ENCODE results near the gene DNAAF3. TPM values are rescaled to one million over a fixed set of nuclear protein-coding genes. Genes with fewer than 3 reads are reported as not detected.
A peak's percentile ranks its signal among the peaks of the same experiment; 100 is the strongest.

The DNAAF3 gene
- 1 to 10 TPM; 1.2 to 3.2 (median 2.5) TPM for total RNA-seq
- polyA plus RNA-seq: 1 to 10 TPM; 3.0 to 3.3 TPM

GRCh38 chr19:55166530-55167268, at the start of gene DNAAF3:
Gene DNAAF3 (minus strand): TSS chr19:55166613. CDS start chr19:55166413, 200 bp downstream.
- DNase-seq (peak; percentile 97 to 100 (median 98)), FAIRE-seq (no peak), ATAC-seq (peak; percentile 97 to 99 (median 98))
- TF ChIP-seq CTCF (IDR thresholded peaks at IDR 0.05): no peak
- Histone ChIP-seq H3K4me1 (peaks cover 0 to 2% (median 0%) of the 10 kb centered on the region in 3 donors), H3K36me3 (no peaks in the 10 kb centered on the region), H3K27ac (peak within 1 kb of the TSS; percentile 31 to 67 (median 46)), H3K27me3 (peaks cover 0 to 22% (median 6%) of the 10 kb centered on the region in 4 donors), H3K9me3 (no peaks in the 10 kb centered on the region), H3K4me3 (peak within 1 kb of the TSS; percentile 16 to 64 (median 37))
- 1% methylated on average over 33 of the region's 33 CpGs for WGBS, 2 donors
- intact Hi-C loops (cut with DNase I): no loop called here

GRCh38 chr19:55213547-55213946, 47.1 kb upstream of the DNAAF3 start:
- Histone ChIP-seq H3K27ac (no peak overlapping the region), H3K27me3 (no peaks in the 10 kb centered on the region), H3K4me1 (peaks cover 15 to 25% (median 15%) of the 10 kb centered on the region in 3 donors), H3K36me3 (no peaks in the 10 kb centered on the region), H3K4me3 (no peak overlapping the region), H3K9me3 (no peaks in the 10 kb centered on the region)
- no peak for DNase-seq
- WGBS, 2 donors: 76 to 82% methylated on average over 7 of the region's 7 CpGs
- no peak for FAIRE-seq
- no peak for TF ChIP-seq CTCF (IDR thresholded peaks at IDR 0.05)
- ATAC-seq: no peak
- intact Hi-C loops (cut with DNase I): no loop called here

GRCh38 chr19:55212447-55212846, 46.0 kb upstream of the DNAAF3 start:
- no peak for FAIRE-seq

GRCh38 chr19:55209693-55210472, 43.5 kb upstream of the DNAAF3 start:
- peak in 4 of 6 donors; percentile 45 to 63 (median 55) for DNase-seq
- Histone ChIP-seq H3K4me1 (peaks cover 15 to 23% (median 15%) of the 10 kb centered on the region in 3 donors), H3K4me3 (no peak overlapping the region), H3K27me3 (no peaks in the 10 kb centered on the region), H3K36me3 (no peaks in the 10 kb centered on the region), H3K27ac (peak overlapping the region; percentile 64 to 84 (median 76)), H3K9me3 (no peaks in the 10 kb centered on the region)
- 63 to 64% methylated on average over 17 of the region's 17 CpGs for WGBS, 2 donors
- ATAC-seq: peak; percentile 52 to 79 (median 62)
- no peak for TF ChIP-seq CTCF (IDR thresholded peaks at IDR 0.05)
- intact Hi-C loops (cut with DNase I): no loop called here
- no peak for FAIRE-seq

More at GRCh38 chr19:55212447-55212846, 46.0 kb upstream of the DNAAF3 start:
- Histone ChIP-seq H3K4me1 (peaks cover 15 to 23% (median 15%) of the 10 kb centered on the region in 3 donors), H3K9me3 (no peaks in the 10 kb centered on the region), H3K27ac (no peak overlapping the region), H3K4me3 (no peak overlapping the region), H3K36me3 (no peaks in the 10 kb centered on the region), H3K27me3 (no peaks in the 10 kb centered on the region)
- 69 to 72% methylated on average over 3 of the region's 3 CpGs for WGBS, 2 donors
- ATAC-seq: no peak
- DNase-seq: no peak
- intact Hi-C loops (cut with DNase I): no loop called here
- TF ChIP-seq CTCF (IDR thresholded peaks at IDR 0.05): no peak

Data from pancreas (tissue), 10 donors.